Lower leg skin (tissue), 4 donors: ENCODE data around the gene MUC22. TPM values are rescaled to one million over a fixed set of nuclear protein-coding genes. Genes with fewer than 3 reads are reported as not detected.

ENCODE experiments used
- DNase-seq, 2 donors: peaks; one replicate each; pipeline ENCODE4 v3.0.0-alpha.2; 2019; ENCODE audit warnings: low spot score in 2 of 2
- H3K4me3 ChIP-seq: fragments of 200-600 bp; sonication (generic); 2 replicates; pipeline ENCODE4 v1.5.1; 2017; ENCODE audit warnings: mild to moderate bottlenecking, low read depth; ENCODE audit not compliant: poor library complexity, severe bottlenecking
- POLR2A ChIP-seq, 2 donors: fragments of 450-650 bp; IDR thresholded peaks; one replicate each; pipeline ENCODE4 v1.6.1; 2016 to 2017; ENCODE audit warnings: antibody characterized with exemption in 2 of 2, mild to moderate bottlenecking in 1 of 2, moderate library complexity in 1 of 2
- WGBS, 2 donors: methylation state at CpG; one replicate each; pipeline ENCODE4 v1.1.5; 2018; 5-methylcytosine and 5-hydroxymethylcytosine counted together
- intact Hi-C: fragments of 100-400 bp; cut with DNase I; formaldehyde crosslinking; loops from one replicate; pipeline ENCODE4 v1.15.0; 2023; ENCODE audit warnings: low total_unique reads
- total RNA-seq, 4 donors: library from RNA; depleted of rRNA; stranded (reverse); fragments of >200 nt; gene quantifications; one replicate each; pipeline ENCODE4 v1.1.0, GENCODE V29; 2016
- TF ChIP-seq, protein P1 (sequence below), 3 donors: fragments of 450-650 bp; IDR thresholded peaks; one replicate each; pipeline ENCODE4 v1.5.1; 2016; ENCODE audit warnings: antibody characterized with exemption in 3 of 3, mild to moderate bottlenecking in 3 of 3, moderate library complexity in 2 of 3

MUC22 gene
- total RNA-seq, 4 donors from 2014 or later = not detected

DNA sequence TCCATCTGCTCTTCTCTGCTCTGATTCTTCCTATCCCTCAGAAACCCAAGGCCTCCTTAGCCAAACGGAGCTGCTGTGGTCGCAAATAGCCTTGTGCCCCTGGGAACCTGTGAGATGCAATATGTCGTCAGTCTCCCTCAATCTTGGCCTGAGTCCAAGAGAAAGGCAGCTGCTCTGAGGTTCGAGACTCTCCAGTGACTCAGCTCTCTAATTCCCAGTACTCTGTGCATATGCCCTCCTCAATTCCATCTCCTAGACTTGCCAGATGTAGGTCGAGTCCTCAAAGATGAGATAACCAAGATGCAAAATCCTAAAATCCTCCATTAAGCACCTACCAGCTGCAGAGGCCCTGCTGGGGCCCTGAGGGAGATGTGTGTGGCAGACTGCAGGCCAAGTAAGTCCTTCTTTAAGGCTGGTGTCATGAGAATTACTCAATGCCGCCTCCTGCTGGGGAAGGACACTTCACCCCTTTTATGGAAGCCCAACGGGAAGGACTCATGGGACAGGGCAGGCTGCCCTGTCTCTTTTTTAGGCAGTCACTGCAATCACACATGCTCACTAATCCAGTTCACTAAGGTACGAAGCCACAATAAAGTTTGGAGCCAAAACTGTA lies 73.6 kb downstream of the MUC22 start:
- TF ChIP-seq, protein P1, sequence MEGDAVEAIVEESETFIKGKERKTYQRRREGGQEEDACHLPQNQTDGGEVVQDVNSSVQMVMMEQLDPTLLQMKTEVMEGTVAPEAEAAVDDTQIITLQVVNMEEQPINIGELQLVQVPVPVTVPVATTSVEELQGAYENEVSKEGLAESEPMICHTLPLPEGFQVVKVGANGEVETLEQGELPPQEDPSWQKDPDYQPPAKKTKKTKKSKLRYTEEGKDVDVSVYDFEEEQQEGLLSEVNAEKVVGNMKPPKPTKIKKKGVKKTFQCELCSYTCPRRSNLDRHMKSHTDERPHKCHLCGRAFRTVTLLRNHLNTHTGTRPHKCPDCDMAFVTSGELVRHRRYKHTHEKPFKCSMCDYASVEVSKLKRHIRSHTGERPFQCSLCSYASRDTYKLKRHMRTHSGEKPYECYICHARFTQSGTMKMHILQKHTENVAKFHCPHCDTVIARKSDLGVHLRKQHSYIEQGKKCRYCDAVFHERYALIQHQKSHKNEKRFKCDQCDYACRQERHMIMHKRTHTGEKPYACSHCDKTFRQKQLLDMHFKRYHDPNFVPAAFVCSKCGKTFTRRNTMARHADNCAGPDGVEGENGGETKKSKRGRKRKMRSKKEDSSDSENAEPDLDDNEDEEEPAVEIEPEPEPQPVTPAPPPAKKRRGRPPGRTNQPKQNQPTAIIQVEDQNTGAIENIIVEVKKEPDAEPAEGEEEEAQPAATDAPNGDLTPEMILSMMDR (IDR thresholded peaks at IDR 0.05) = no peak
- TF ChIP-seq POLR2A (IDR thresholded peaks at IDR 0.05) = no peak
- DNase-seq = no peak
- no peak overlapping the region for H3K4me3 ChIP-seq
- intact Hi-C loops = loop anchor here (5.0 to 10.0 kb wide), 2 partner anchors 159 to 242 kb away; no protein-coding TSS in a partner anchor
- WGBS, 2 donors = 43 to 46% methylated on average over 8 of the region's 8 CpGs

Other genes starting within 250 kb of the MUC22 start
- gene DDR1, start 126.0 kb upstream of the MUC22 start, total RNA-seq = 100 to 1,000 TPM; 140 to 221 (median 194) TPM
- 10 to 100 TPM in 2 of 4 donors, 1 to 10 TPM in 2; 6.1 to 11.2 (median 9.4) TPM for gene GTF2H4, start 102.3 kb upstream of the MUC22 start, total RNA-seq
- 10 to 100 TPM; 13.0 to 25.2 (median 18.1) TPM for gene VARS2, start 96.2 kb upstream of the MUC22 start, total RNA-seq
- gene SFTA2, start 78.3 kb upstream of the MUC22 start, total RNA-seq = under 1 TPM in 1 of 4 donors, not detected in 3; 0.36 TPM
- not detected for gene MUCL3, start 69.5 kb upstream of the MUC22 start, total RNA-seq
- gene MUC21, start 26.8 kb upstream of the MUC22 start, total RNA-seq = not detected
- 10 to 100 TPM in 3 of 4 donors, 1 to 10 TPM in 1; 7.5 to 20.2 (median 15.2) TPM for gene C6orf15, start 102.1 kb downstream of the MUC22 start, total RNA-seq
- 10 to 100 TPM in 1 of 4 donors, 1 to 10 TPM in 3; 1.8 to 21.4 (median 6.2) TPM for gene PSORS1C1, start 104.3 kb downstream of the MUC22 start, total RNA-seq
- 1,000 to 10,000 TPM in 1 of 4 donors, 100 to 1,000 TPM in 3; 480 to 1,164 (median 686) TPM for gene CDSN, start 110.0 kb downstream of the MUC22 start, total RNA-seq
- 10 to 100 TPM; 34.8 to 55.5 (median 44.1) TPM for gene PSORS1C2, start 128.6 kb downstream of the MUC22 start, total RNA-seq
- gene CCHCR1, start 147.3 kb downstream of the MUC22 start, total RNA-seq = 10 to 100 TPM; 13.1 to 34.1 (median 21.7) TPM
- gene TCF19, start 148.1 kb downstream of the MUC22 start, total RNA-seq = 10 to 100 TPM; 18.9 to 24.2 (median 20.8) TPM
- 1 to 10 TPM in 3 of 4 donors, under 1 TPM in 1; 0.47 to 5.2 (median 3.3) TPM for gene POU5F1, start 160.2 kb downstream of the MUC22 start, total RNA-seq